Measurements from ENCODE around the gene PFN3. TPM values are rescaled to one million over a fixed set of nuclear protein-coding genes. Genes with fewer than 3 reads are reported as not detected.
A peak's percentile ranks its signal among the peaks of the same experiment; 100 is the strongest.

PFN3 gene
- total RNA-seq, 1 donor from 2014 or later: not detected

DNA sequence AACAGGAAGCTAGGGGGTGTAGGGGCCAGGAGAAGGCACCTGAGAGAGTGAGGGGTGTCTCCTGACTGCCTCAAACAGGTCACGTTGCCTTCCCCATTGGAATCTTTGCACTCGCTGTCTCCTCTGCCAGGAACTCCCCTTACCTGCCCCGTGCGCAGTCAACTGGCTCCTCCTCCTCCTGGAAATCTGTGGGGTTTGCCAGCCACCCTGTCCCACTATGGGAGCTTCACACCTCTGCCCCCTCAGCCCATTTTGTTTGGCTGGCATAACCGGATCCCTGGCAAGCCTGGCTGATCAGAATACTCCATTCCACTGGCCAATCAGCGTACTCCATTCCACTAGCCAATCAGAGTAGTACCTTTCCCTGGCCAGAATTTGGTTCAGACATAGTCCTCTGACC is 26.7 kb downstream of the PFN3 start:
- no peak overlapping the region for H3K9ac ChIP-seq
- no peak for DNase-seq (ENCODE audit: low spot score)
- no peak overlapping the region for H3K27ac ChIP-seq
- Mint-ChIP-seq H3K27me3 (ENCODE audit: insufficient read depth, low read depth) (peaks cover 15% of the 10 kb centered on the region), H3K36me3 (peaks cover 2% of the 10 kb centered on the region), H3K4me1 (peaks cover 14% of the 10 kb centered on the region), H3K4me3 (no peak overlapping the region), H3K27ac (no peak overlapping the region), H3K9me3 (no peaks in the 10 kb centered on the region)
- no peaks in the 10 kb centered on the region for H3K79me2 ChIP-seq (ENCODE audit: low read depth)
- peaks cover 36% of the 10 kb centered on the region for H3F3A ChIP-seq (ENCODE audit: low read depth)
- H3K4me1 ChIP-seq: peaks cover 6% of the 10 kb centered on the region
- no peak overlapping the region for H3K4me3 ChIP-seq
- no peaks in the 10 kb centered on the region for H3K36me3 ChIP-seq
- no peaks in the 10 kb centered on the region for H3K9me3 ChIP-seq (ENCODE audit: low read depth)
- H3K27me3 ChIP-seq: peaks cover under 1% of the 10 kb centered on the region
- TF ChIP-seq EZH2phosphoT487 (IDR thresholded peaks at IDR 0.05) (no peak), EZH2 (IDR thresholded peaks at IDR 0.05) (no peak)
- TF ChIP-seq, protein P1, sequence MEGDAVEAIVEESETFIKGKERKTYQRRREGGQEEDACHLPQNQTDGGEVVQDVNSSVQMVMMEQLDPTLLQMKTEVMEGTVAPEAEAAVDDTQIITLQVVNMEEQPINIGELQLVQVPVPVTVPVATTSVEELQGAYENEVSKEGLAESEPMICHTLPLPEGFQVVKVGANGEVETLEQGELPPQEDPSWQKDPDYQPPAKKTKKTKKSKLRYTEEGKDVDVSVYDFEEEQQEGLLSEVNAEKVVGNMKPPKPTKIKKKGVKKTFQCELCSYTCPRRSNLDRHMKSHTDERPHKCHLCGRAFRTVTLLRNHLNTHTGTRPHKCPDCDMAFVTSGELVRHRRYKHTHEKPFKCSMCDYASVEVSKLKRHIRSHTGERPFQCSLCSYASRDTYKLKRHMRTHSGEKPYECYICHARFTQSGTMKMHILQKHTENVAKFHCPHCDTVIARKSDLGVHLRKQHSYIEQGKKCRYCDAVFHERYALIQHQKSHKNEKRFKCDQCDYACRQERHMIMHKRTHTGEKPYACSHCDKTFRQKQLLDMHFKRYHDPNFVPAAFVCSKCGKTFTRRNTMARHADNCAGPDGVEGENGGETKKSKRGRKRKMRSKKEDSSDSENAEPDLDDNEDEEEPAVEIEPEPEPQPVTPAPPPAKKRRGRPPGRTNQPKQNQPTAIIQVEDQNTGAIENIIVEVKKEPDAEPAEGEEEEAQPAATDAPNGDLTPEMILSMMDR (IDR thresholded peaks at IDR 0.05): no peak
- H4K20me1 ChIP-seq (ENCODE audit: low read depth): no peaks in the 10 kb centered on the region
- H3K4me2 ChIP-seq: no peak overlapping the region
- no peak overlapping the region for H2AFZ ChIP-seq (replicated peaks)

DNA sequence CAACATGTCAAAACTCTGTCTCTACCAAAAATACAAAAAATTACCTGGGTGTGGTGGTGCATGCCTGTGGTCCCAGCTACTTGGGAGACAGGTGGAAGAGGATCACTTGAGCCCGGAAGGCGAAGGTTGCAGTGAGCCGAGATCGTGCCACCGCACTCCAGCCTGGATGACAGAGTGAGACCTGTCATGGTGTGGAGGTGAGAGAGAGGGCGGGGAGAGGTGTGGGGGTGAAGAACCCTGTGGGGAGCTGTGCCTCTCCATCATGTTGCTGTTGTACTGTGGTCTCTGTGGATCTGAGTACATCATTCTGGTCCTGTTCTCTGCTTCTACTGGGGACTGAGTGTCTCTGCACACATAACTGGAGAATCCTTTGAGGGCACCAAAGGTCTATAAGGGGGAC is 27.6 kb downstream of the PFN3 start:
- no peak overlapping the region for H3K4me2 ChIP-seq
- H3K79me2 ChIP-seq (ENCODE audit: low read depth): no peaks in the 10 kb centered on the region
- Mint-ChIP-seq H3K27ac (no peak overlapping the region), H3K9me3 (no peaks in the 10 kb centered on the region), H3K27me3 (ENCODE audit: insufficient read depth, low read depth) (peaks cover 17% of the 10 kb centered on the region), H3K4me3 (no peak overlapping the region), H3K4me1 (peaks cover 19% of the 10 kb centered on the region), H3K36me3 (peaks cover 2% of the 10 kb centered on the region)
- DNase-seq (ENCODE audit: low spot score): no peak
- H3K9me3 ChIP-seq (ENCODE audit: low read depth): no peaks in the 10 kb centered on the region
- peaks cover 10% of the 10 kb centered on the region for H3K27me3 ChIP-seq
- H3K4me3 ChIP-seq: no peak overlapping the region
- no peak overlapping the region for H3K27ac ChIP-seq
- peaks cover 41% of the 10 kb centered on the region for H3F3A ChIP-seq (ENCODE audit: low read depth)
- no peak overlapping the region for H3K9ac ChIP-seq
- H4K20me1 ChIP-seq (ENCODE audit: low read depth): no peaks in the 10 kb centered on the region
- peaks cover 6% of the 10 kb centered on the region for H3K4me1 ChIP-seq
- no peaks in the 10 kb centered on the region for H3K36me3 ChIP-seq
- H2AFZ ChIP-seq (replicated peaks): no peak overlapping the region
- TF ChIP-seq, protein P1 (IDR thresholded peaks at IDR 0.05): no peak
- TF ChIP-seq EZH2phosphoT487 (IDR thresholded peaks at IDR 0.05) (no peak), EZH2 (IDR thresholded peaks at IDR 0.05) (no peak)

DNA sequence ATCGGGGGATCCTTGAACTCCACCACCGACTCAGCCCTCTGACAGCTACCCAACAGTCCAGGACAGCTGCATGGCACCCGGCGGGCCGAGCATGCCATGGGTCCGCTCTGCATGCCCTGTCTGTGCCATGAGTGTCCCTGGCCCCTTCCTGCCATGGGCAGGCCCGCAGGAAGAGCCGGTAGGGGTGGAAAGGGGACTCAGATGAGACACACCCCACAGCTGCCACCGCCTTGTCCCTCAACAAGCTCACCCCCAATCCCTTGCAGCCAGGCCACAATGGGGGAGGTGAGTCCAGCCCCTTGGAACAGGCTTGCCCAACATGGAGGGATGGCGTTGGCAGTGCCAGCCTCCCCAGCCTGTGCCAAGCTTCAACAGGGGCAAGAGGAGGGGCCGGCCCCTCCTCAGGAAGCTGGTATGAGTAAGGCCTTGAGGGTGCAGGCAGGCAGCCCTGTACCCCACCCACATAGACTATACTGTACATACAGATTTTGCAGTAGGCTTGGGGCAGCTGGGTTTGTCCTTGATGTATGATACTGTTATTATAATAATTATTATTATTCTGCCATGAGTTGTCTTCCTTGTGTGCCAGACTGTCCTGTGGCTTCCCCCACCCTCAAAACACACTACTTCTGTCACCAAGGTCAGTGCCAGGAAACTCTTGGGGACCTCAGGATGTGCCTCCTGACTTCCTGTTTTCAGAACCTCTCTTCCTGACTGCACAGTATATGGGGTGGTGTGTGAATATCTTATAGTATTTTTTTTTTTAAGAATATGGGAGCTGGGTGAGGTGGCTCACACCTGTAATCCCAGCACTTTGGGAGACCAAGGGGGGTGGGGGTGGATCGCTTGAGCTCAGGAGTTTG is 28.2 kb downstream of the PFN3 start:
- peaks cover 6% of the 10 kb centered on the region for H3K4me1 ChIP-seq
- Mint-ChIP-seq H3K27me3 (ENCODE audit: insufficient read depth, low read depth) (peaks cover 17% of the 10 kb centered on the region), H3K4me1 (peaks cover 19% of the 10 kb centered on the region), H3K36me3 (peaks cover 2% of the 10 kb centered on the region), H3K9me3 (no peaks in the 10 kb centered on the region), H3K27ac (no peak overlapping the region), H3K4me3 (peak overlapping the region; percentile 84)
- H3K27me3 ChIP-seq: peaks cover 16% of the 10 kb centered on the region
- TF ChIP-seq EZH2 (IDR thresholded peaks at IDR 0.05) (no peak), EZH2phosphoT487 (IDR thresholded peaks at IDR 0.05) (no peak)
- TF ChIP-seq, protein P1 (IDR thresholded peaks at IDR 0.05): no peak
- H3K36me3 ChIP-seq: no peaks in the 10 kb centered on the region
- H2AFZ ChIP-seq (replicated peaks): no peak overlapping the region
- peaks cover 41% of the 10 kb centered on the region for H3F3A ChIP-seq (ENCODE audit: low read depth)
- DNase-seq (ENCODE audit: low spot score): no peak
- peak overlapping the region; percentile 92 for H3K4me2 ChIP-seq
- no peaks in the 10 kb centered on the region for H4K20me1 ChIP-seq (ENCODE audit: low read depth)
- no peaks in the 10 kb centered on the region for H3K9me3 ChIP-seq (ENCODE audit: low read depth)
- no peaks in the 10 kb centered on the region for H3K79me2 ChIP-seq (ENCODE audit: low read depth)
- no peak overlapping the region for H3K4me3 ChIP-seq
- no peak overlapping the region for H3K9ac ChIP-seq
- no peak overlapping the region for H3K27ac ChIP-seq
